ENCODE results near the gene FAM162A.

- TF ChIP-seq, protein P1, sequence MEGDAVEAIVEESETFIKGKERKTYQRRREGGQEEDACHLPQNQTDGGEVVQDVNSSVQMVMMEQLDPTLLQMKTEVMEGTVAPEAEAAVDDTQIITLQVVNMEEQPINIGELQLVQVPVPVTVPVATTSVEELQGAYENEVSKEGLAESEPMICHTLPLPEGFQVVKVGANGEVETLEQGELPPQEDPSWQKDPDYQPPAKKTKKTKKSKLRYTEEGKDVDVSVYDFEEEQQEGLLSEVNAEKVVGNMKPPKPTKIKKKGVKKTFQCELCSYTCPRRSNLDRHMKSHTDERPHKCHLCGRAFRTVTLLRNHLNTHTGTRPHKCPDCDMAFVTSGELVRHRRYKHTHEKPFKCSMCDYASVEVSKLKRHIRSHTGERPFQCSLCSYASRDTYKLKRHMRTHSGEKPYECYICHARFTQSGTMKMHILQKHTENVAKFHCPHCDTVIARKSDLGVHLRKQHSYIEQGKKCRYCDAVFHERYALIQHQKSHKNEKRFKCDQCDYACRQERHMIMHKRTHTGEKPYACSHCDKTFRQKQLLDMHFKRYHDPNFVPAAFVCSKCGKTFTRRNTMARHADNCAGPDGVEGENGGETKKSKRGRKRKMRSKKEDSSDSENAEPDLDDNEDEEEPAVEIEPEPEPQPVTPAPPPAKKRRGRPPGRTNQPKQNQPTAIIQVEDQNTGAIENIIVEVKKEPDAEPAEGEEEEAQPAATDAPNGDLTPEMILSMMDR (IDR thresholded peaks at IDR 0.05), result no peak
- no peak for TF ChIP-seq EP300 (IDR thresholded peaks at IDR 0.05)
- no peak for TF ChIP-seq POLR2A (IDR thresholded peaks at IDR 0.05)
These were observed 40.3 kb upstream of the FAM162A start for GRCh38 chr3:122343654-122344053.
